OCI-LY7 (cell line): ENCODE measurements around the gene TRAPPC4.

Source experiments
- EZH2phosphoT487 ChIP-seq: fragments of 200-600 bp; sonication (generic); IDR thresholded peaks from 2 replicates; pipeline ENCODE4 v1.6.1; 2018; ENCODE audit warnings: low read depth, borderline replicate concordance, mild to moderate bottlenecking, mixed run types, antibody characterized with exemption, low read length, moderate library complexity, mixed read lengths
- TF ChIP-seq, protein P1 (sequence below): fragments of 200-600 bp; sonication (generic); conservative IDR thresholded peaks from 2 replicates; pipeline ENCODE4 v1.5.1; 2014; ENCODE audit warnings: mild to moderate bottlenecking, antibody characterized with exemption, low read length, moderate library complexity, mixed read lengths

DNA sequence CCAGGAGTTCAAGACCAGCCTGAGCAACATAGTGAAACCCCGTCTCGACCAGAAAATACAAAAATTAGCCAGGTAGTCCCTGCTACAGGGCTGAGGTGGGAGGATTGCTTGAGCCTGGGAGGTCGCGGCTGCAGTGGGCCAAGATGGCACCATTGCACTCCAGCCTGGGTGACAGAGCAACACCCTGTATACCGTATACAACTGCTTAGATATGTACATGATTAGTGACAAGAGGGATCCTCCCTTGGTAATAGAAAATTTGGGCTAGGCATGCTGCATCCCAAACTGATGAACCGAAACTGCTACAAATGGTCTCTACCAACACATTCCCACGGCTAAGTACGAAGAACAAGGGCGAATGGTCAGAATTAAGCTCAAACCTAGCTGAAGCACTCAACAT, 24.4 kb downstream of the TRAPPC4 start:
- TF ChIP-seq, protein P1, sequence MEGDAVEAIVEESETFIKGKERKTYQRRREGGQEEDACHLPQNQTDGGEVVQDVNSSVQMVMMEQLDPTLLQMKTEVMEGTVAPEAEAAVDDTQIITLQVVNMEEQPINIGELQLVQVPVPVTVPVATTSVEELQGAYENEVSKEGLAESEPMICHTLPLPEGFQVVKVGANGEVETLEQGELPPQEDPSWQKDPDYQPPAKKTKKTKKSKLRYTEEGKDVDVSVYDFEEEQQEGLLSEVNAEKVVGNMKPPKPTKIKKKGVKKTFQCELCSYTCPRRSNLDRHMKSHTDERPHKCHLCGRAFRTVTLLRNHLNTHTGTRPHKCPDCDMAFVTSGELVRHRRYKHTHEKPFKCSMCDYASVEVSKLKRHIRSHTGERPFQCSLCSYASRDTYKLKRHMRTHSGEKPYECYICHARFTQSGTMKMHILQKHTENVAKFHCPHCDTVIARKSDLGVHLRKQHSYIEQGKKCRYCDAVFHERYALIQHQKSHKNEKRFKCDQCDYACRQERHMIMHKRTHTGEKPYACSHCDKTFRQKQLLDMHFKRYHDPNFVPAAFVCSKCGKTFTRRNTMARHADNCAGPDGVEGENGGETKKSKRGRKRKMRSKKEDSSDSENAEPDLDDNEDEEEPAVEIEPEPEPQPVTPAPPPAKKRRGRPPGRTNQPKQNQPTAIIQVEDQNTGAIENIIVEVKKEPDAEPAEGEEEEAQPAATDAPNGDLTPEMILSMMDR, result no peak
- no peak for TF ChIP-seq EZH2phosphoT487
